ENCODE results near the gene GTF2A1.

GRCh38 chr14:81172881-81173280 is 47.9 kb downstream of the GTF2A1 start:
- no peak for TF ChIP-seq CTCF (IDR thresholded peaks at IDR 0.05)
- TF ChIP-seq ATF3 (CRISPR knock-in tag; conservative IDR thresholded peaks at IDR 0.05) = no peak
- TF ChIP-seq SP1 (CRISPR knock-in tag; conservative IDR thresholded peaks at IDR 0.05) = no peak
- no peak for TF ChIP-seq FOXP1 (CRISPR knock-in tag; IDR thresholded peaks at IDR 0.05; ENCODE audit: borderline replicate concordance)
- TF ChIP-seq TP53 (CRISPR knock-in tag; IDR thresholded peaks at IDR 0.05) = no peak
- no peak for TF ChIP-seq MAX (CRISPR knock-in tag; IDR thresholded peaks at IDR 0.05)
- no peak for TF ChIP-seq FOXJ3 (CRISPR knock-in tag; IDR thresholded peaks at IDR 0.05; ENCODE audit: borderline replicate concordance)
- TF ChIP-seq RELA (CRISPR knock-in tag; IDR thresholded peaks at IDR 0.05; ENCODE audit: borderline replicate concordance) = no peak
